ENCODE measurements around the gene RET. TPM values are rescaled to one million over a fixed set of nuclear protein-coding genes. Genes with fewer than 3 reads are reported as not detected.

Gene RET
- total and polyA plus RNA-seq, 2 of the 13 experiments (the other 11 are each of a cell fraction or from before 2014, with no cell fraction given): 0.02 TPM; not detected in 1

GRCh38 chr10:43120116-43120928 is 43.5 kb downstream of the RET start:
- Histone ChIP-seq H3K9ac (ENCODE audit: insufficient read depth, low read depth, low read length) (no peak overlapping the region), H2AFZ (ENCODE audit: low read length) (no peak overlapping the region), H3K4me3 (replicated peaks in 1 of 3; ENCODE audit: insufficient read depth in 1 of 3, low read depth in 2 of 3, low read length in 3 of 3) (no peak overlapping the region), H3K4me1 (ENCODE audit: insufficient read depth, low read length) (no peaks in the 10 kb centered on the region), H3K27me3 (ENCODE audit: control insufficient read depth in 1 of 2, insufficient read depth in 2 of 2, low read length in 2 of 2) (peaks cover 6 to 64% of the 10 kb centered on the region in 2 experiments), H4K20me1 (ENCODE audit: insufficient read depth, low read length) (no peaks in the 10 kb centered on the region), H3K79me2 (ENCODE audit: insufficient read depth, low read length) (no peaks in the 10 kb centered on the region), H3K36me3 (replicated peaks in 1 of 2; ENCODE audit: control insufficient read depth in 1 of 2, insufficient read depth in 2 of 2, low read length in 2 of 2) (no peaks in the 10 kb centered on the region), H3K27ac (ENCODE audit: extremely low read length, insufficient read depth, low read length) (no peak overlapping the region), H3K4me2 (ENCODE audit: low read depth, low read length) (no peak overlapping the region), H3K9me3 (ENCODE audit: low read length) (no peaks in the 10 kb centered on the region)
- intact Hi-C loops (cut with micrococcal nuclease; ENCODE audit: unreplicated experiment) (no loop called here), in situ Hi-C loops (cut with HindIII; ENCODE audit: extremely low pct_ligation_motif_present, low pct_unique_long_range_greater_than_20kb) (no loop called here)
- TF ChIP-seq ZNF10 (CRISPR knock-in tag; IDR thresholded peaks at IDR 0.05; ENCODE audit: borderline replicate concordance, low read depth): no peak
- WGBS (ENCODE audit: low lambda C conversion rate): 16% methylated on average over 15 of the region's 19 CpGs
- no TSS peak for BruUV-seq (replicated peaks)
- no peak for FAIRE-seq
- no peak for ATAC-seq
- DNase-seq (ENCODE audit: low spot score): no peak
- ChIA-PET POLR2A (no interaction called here), CTCF (ENCODE audit: low intra/inter-chr PET ratio, low total read pairs) (no interaction called here)

- FAIRE-seq: no peak
- CTCF ChIA-PET (ENCODE audit: low intra/inter-chr PET ratio, low total read pairs): no interaction called here
- TF ChIP-seq POLR2A (IDR thresholded peaks at IDR 0.05; ENCODE audit: insufficient read depth in 1 of 2, low read depth in 2 of 2, low read length in 2 of 2) (no peak), ZNF350 (CRISPR knock-in tag; IDR thresholded peaks at IDR 0.05; ENCODE audit: borderline replicate concordance, low read depth) (no peak), ATAD3A (CRISPR knock-in tag; IDR thresholded peaks at IDR 0.05) (no peak), MBD4 (IDR thresholded peaks at IDR 0.05; ENCODE audit: borderline replicate concordance, low read length) (no peak), MAFF (IDR thresholded peaks at IDR 0.05; ENCODE audit: low read depth, low read length) (no peak), KLF9 (CRISPR knock-in tag; IDR thresholded peaks at IDR 0.05; ENCODE audit: low read depth) (no peak), DMTF1 (CRISPR knock-in tag; IDR thresholded peaks at IDR 0.05) (no peak), ZMAT3 (CRISPR knock-in tag; conservative IDR thresholded peaks at IDR 0.05) (no peak), KAT8 (CRISPR knock-in tag; IDR thresholded peaks at IDR 0.05) (no peak), ZNF446 (CRISPR knock-in tag; IDR thresholded peaks at IDR 0.05) (no peak), NCOA1 (CRISPR knock-in tag; IDR thresholded peaks at IDR 0.05) (no peak), CERS6 (CRISPR knock-in tag; IDR thresholded peaks at IDR 0.05) (no peak), ZNF616 (CRISPR knock-in tag; IDR thresholded peaks at IDR 0.05; ENCODE audit: low read depth) (no peak)
Measured at GRCh38 chr10:43120929-43121314, 44.1 kb downstream of the RET start.

More at GRCh38 chr10:43120929-43121314, 44.1 kb downstream of the RET start:
- DNase-seq (ENCODE audit: low spot score): no peak
- WGBS (ENCODE audit: low lambda C conversion rate): 11% methylated on average over 3 of the region's 3 CpGs
- no TSS peak for BruUV-seq (replicated peaks)
- peaks cover 6 to 69% of the 10 kb centered on the region in 2 experiments for H3K27me3 ChIP-seq (ENCODE audit: control insufficient read depth in 1 of 2, insufficient read depth in 2 of 2, low read length in 2 of 2)
- ATAC-seq: no peak
- no peaks in the 10 kb centered on the region for H3K79me2 ChIP-seq (ENCODE audit: insufficient read depth, low read length)
- no peaks in the 10 kb centered on the region for H3K36me3 ChIP-seq (replicated peaks in 1 of 2; ENCODE audit: control insufficient read depth in 1 of 2, insufficient read depth in 2 of 2, low read length in 2 of 2)
- H2AFZ ChIP-seq (ENCODE audit: low read length): no peak overlapping the region
- no peak overlapping the region for H3K4me2 ChIP-seq (ENCODE audit: low read depth, low read length)
- H3K4me3 ChIP-seq (replicated peaks in 1 of 3; ENCODE audit: insufficient read depth in 1 of 3, low read depth in 2 of 3, low read length in 3 of 3): no peak overlapping the region
- H3K4me1 ChIP-seq (ENCODE audit: insufficient read depth, low read length): no peaks in the 10 kb centered on the region
- H4K20me1 ChIP-seq (ENCODE audit: insufficient read depth, low read length): no peaks in the 10 kb centered on the region
- H3K27ac ChIP-seq (ENCODE audit: extremely low read length, insufficient read depth, low read length): no peak overlapping the region
- no peaks in the 10 kb centered on the region for H3K9me3 ChIP-seq (ENCODE audit: low read length)
- in situ Hi-C loops (cut with HindIII; ENCODE audit: extremely low pct_ligation_motif_present, low pct_unique_long_range_greater_than_20kb): no loop called here
- POLR2A ChIA-PET: no interaction called here
- no peak overlapping the region for H3K9ac ChIP-seq (ENCODE audit: insufficient read depth, low read depth, low read length)
- intact Hi-C loops (cut with micrococcal nuclease; ENCODE audit: unreplicated experiment): no loop called here

Measured in HepG2 (cell line).